H1 (cell line): ENCODE data around the gene HTR3A. TPM values are rescaled to one million over a fixed set of nuclear protein-coding genes. Genes with fewer than 3 reads are reported as not detected.

ENCODE experiments used
- CTCF ChIA-PET: fragments of 300-600 bp; sonication (Branson Sonifier 250); formaldehyde crosslinking; loops from one replicate; lab custom pipeline; 2021; ENCODE audit not compliant: partially characterized antibody; lab: Charles Lee
- POLR2A ChIA-PET: fragments of 300-600 bp; sonication (Branson Sonifier 250); formaldehyde crosslinking; loops from one replicate; lab custom pipeline; 2021; ENCODE audit warnings: inconsistent platforms; ENCODE audit not compliant: partially characterized antibody; lab: Charles Lee
- DNase-seq, 2 experiments: peaks; one replicate each; pipeline versions ENCODE4 v3.0.0 to v3.0.0-alpha.2; 2010 to 2022; ENCODE audit warnings: low spot score in 2 of 2, low read depth in 1 of 2, mixed read lengths in 1 of 2
- FAIRE-seq: peaks from 2 replicates; lab custom pipeline; 2011; peaks lifted over from hg19 to GRCh38; lab: Jason Lieb, UNC
- H2AFZ ChIP-seq: 2 replicates; pipeline ENCODE4 v1.8.1; 2012; ENCODE audit warnings: low read length, inconsistent platforms
- H2AK5ac ChIP-seq: 2 replicates; pipeline ENCODE4 v1.6.1; 2013; ENCODE audit warnings: low read depth, low read length
- H2BK120ac ChIP-seq: replicated peaks from 2 replicates; pipeline ENCODE3; 2013; ENCODE audit warnings: low read depth, low read length, inconsistent platforms
- H2BK12ac ChIP-seq: 2 replicates; pipeline ENCODE4 v1.6.1; 2013; ENCODE audit warnings: low read depth, low read length
- H2BK15ac ChIP-seq: 2 replicates; pipeline ENCODE4 v1.6.1; 2013; ENCODE audit warnings: low read length
- H2BK20ac ChIP-seq: 2 replicates; pipeline ENCODE4 v1.6.1; 2013; ENCODE audit warnings: low read length
- H2BK5ac ChIP-seq: 2 replicates; pipeline ENCODE4 v1.6.1; 2013; ENCODE audit warnings: low read depth, low read length
- H3K14ac ChIP-seq: 2 replicates; pipeline ENCODE4 v1.6.1; 2013; ENCODE audit warnings: inconsistent platforms; ENCODE audit not compliant: insufficient read length
- H3K18ac ChIP-seq: 2 replicates; pipeline ENCODE4 v1.6.1; 2013; ENCODE audit warnings: low read length; ENCODE audit errors: extremely low read depth
- H3K23ac ChIP-seq: 2 replicates; pipeline ENCODE4 v1.6.1; 2013; ENCODE audit warnings: inconsistent platforms; ENCODE audit not compliant: insufficient read length
- H3K23me2 ChIP-seq: 2 replicates; pipeline ENCODE4 v1.6.1; 2013; ENCODE audit warnings: low read depth, low read length
- H3K27ac ChIP-seq: 2 replicates; pipeline ENCODE4 v1.6.1; 2011; ENCODE audit warnings: low read depth, low read length, inconsistent platforms
- H3K27me3 ChIP-seq, 4 experiments: replicated peaks in 1 of 4; 1 replicate in 1 of 4; 2 replicates in 3 of 4; pipeline versions ENCODE4 v1.6.1 to v1.8.1; 2011 to 2013; ENCODE audit warnings: low read length in 3 of 4, mild to moderate bottlenecking in 3 of 4, inconsistent platforms in 2 of 4, mixed read lengths in 2 of 4, moderate library complexity in 1 of 4; ENCODE audit not compliant: control insufficient read depth in 3 of 4, insufficient read depth in 3 of 4; ENCODE audit errors: extremely low read depth in 1 of 4
- H3K36me3 ChIP-seq, 4 experiments: 2 replicates each; pipeline versions ENCODE4 v1.6.1 to v1.8.1; 2011 to 2013; ENCODE audit warnings: mild to moderate bottlenecking in 4 of 4, low read length in 3 of 4, moderate library complexity in 2 of 4, control low read depth in 1 of 4, inconsistent platforms in 1 of 4; ENCODE audit not compliant: insufficient read depth in 4 of 4, control insufficient read depth in 2 of 4
- H3K4ac ChIP-seq: replicated peaks from 2 replicates; pipeline ENCODE3; 2013; ENCODE audit warnings: low read length, low read depth, mixed read lengths, inconsistent platforms; ENCODE audit not compliant: insufficient read length
- H3K4me1 ChIP-seq, 4 experiments: replicated peaks in 1 of 4; 1 replicate in 1 of 4; 2 replicates in 3 of 4; pipeline versions ENCODE4 v1.6.1 to v1.8.1; 2011 to 2013; ENCODE audit warnings: low read length in 3 of 4, inconsistent platforms in 2 of 4, mixed read lengths in 1 of 4; ENCODE audit not compliant: insufficient read depth in 4 of 4, control insufficient read depth in 3 of 4
- H3K4me2 ChIP-seq, 2 experiments: 2 replicates each; pipeline versions ENCODE4 v1.6.1 to v1.8.1; 2011 to 2013; ENCODE audit warnings: low read depth in 2 of 2, low read length in 2 of 2, control low read depth in 1 of 2, inconsistent platforms in 1 of 2, mild to moderate bottlenecking in 1 of 2; ENCODE audit not compliant: insufficient read depth in 1 of 2
- H3K4me3 ChIP-seq, 4 experiments: fragments of 200-600, 300-600 bp in 1 of 4; sonication (generic), shearing (Covaris generic), sonication (Bioruptor Twin) in 1 of 4; 2 replicates each; pipeline versions ENCODE4 v1.5.1 to v1.8.1; 2011 to 2016; ENCODE audit warnings: low read length in 4 of 4, low read depth in 3 of 4, control low read depth in 2 of 4, inconsistent platforms in 2 of 4, mild to moderate bottlenecking in 2 of 4, mixed read lengths in 1 of 4, moderate library complexity in 1 of 4; ENCODE audit not compliant: insufficient read depth in 2 of 4; ENCODE audit errors: extremely low read depth in 1 of 4
- H3K56ac ChIP-seq: replicated peaks from 2 replicates; pipeline ENCODE3; 2013; ENCODE audit warnings: low read depth, mild to moderate bottlenecking, mixed read lengths, low read length, inconsistent platforms; ENCODE audit not compliant: insufficient read length
- H3K79me1 ChIP-seq: 2 replicates; pipeline ENCODE4 v1.6.1; 2013; ENCODE audit warnings: low read depth, low read length, control low read depth
- H3K79me2 ChIP-seq, 2 experiments: 2 replicates each; pipeline versions ENCODE4 v1.6.1 to v1.8.1; 2012 to 2013; ENCODE audit warnings: low read length in 2 of 2, mild to moderate bottlenecking in 2 of 2, inconsistent platforms in 1 of 2; ENCODE audit not compliant: insufficient read depth in 2 of 2, control insufficient read depth in 1 of 2
- H3K9ac ChIP-seq, 4 experiments: replicated peaks in 1 of 4; 1 replicate in 1 of 4; 2 replicates in 3 of 4; pipeline versions ENCODE4 v1.6.1 to v1.8.1; 2011 to 2013; ENCODE audit warnings: low read depth in 3 of 4, low read length in 3 of 4, control low read depth in 2 of 4, mild to moderate bottlenecking in 2 of 4, moderate library complexity in 2 of 4, inconsistent platforms in 1 of 4; ENCODE audit errors: extremely low read depth in 1 of 4
- H3K9me3 ChIP-seq, 2 experiments: 2 replicates each; pipeline versions ENCODE4 v1.6.1 to v1.8.1; 2012 to 2013; ENCODE audit warnings: mild to moderate bottlenecking in 2 of 2, moderate library complexity in 2 of 2, control low read depth in 1 of 2, inconsistent platforms in 1 of 2, low read depth in 1 of 2, low read length in 1 of 2, mixed read lengths in 1 of 2; ENCODE audit not compliant: insufficient read depth in 2 of 2
- H4K20me1 ChIP-seq, 2 experiments: replicated peaks in 1 of 2; 2 replicates each; pipeline versions ENCODE3 to v1.8.1; 2011 to 2013; ENCODE audit warnings: inconsistent platforms in 2 of 2, low read length in 2 of 2, mild to moderate bottlenecking in 1 of 2; ENCODE audit not compliant: insufficient read depth in 2 of 2, control insufficient read depth in 1 of 2
- H4K5ac ChIP-seq: 2 replicates; pipeline ENCODE4 v1.6.1; 2013; ENCODE audit warnings: low read length, low read depth, mixed read lengths, inconsistent platforms; ENCODE audit not compliant: insufficient read length
- H4K8ac ChIP-seq: 2 replicates; pipeline ENCODE4 v1.8.0; 2013; ENCODE audit warnings: mild to moderate bottlenecking, moderate library complexity, low read length, inconsistent platforms; ENCODE audit not compliant: insufficient read depth; ENCODE audit errors: extremely low read depth
- H4K91ac ChIP-seq: replicated peaks from 2 replicates; pipeline ENCODE3; 2013; ENCODE audit warnings: low read length, mixed read lengths, inconsistent platforms; ENCODE audit not compliant: insufficient read length
- CTBP2 ChIP-seq: IDR thresholded peaks from 2 replicates; pipeline ENCODE4 v1.7.0; 2011; ENCODE audit warnings: borderline replicate concordance, mild to moderate bottlenecking, moderate library complexity, mixed read lengths, low read length; ENCODE audit not compliant: insufficient read depth, insufficient read length
- KDM4A ChIP-seq: IDR thresholded peaks from one replicate; pipeline ENCODE4 v1.7.1; 2012; ENCODE audit warnings: low read depth, mild to moderate bottlenecking, moderate library complexity, low read length, inconsistent platforms; ENCODE audit not compliant: severe bottlenecking
- RBBP5 ChIP-seq: IDR thresholded peaks from 2 replicates; pipeline ENCODE4 v1.7.1; 2012; ENCODE audit warnings: low read depth, mild to moderate bottlenecking, inconsistent platforms, low read length, moderate library complexity, borderline replicate concordance
- RNF2 ChIP-seq: fragments of 200-900, 300-1000 bp; sonication (generic); IDR thresholded peaks from 2 replicates; pipeline ENCODE4 v1.7.1; 2016; ENCODE audit warnings: borderline replicate concordance, low read depth, mild to moderate bottlenecking, antibody characterized with exemption, low read length; ENCODE audit not compliant: poor library complexity, severe bottlenecking; ENCODE audit errors: missing control alignments
- SUZ12 ChIP-seq: fragments of 200-600 bp; sonication (generic); IDR thresholded peaks from 2 replicates; pipeline ENCODE4 v1.6.1; 2012; ENCODE audit warnings: mild to moderate bottlenecking, inconsistent platforms, low read length, moderate library complexity, mixed read lengths
- WGBS, 2 experiments: shearing (Covaris generic) in 1 of 2; methylation state at CpG; one replicate each; pipeline versions ENCODE4 v1.1.6 to v1.1.7; 2013 to 2015; ENCODE audit warnings: low lambda C conversion rate in 2 of 2, mixed read lengths in 2 of 2, inconsistent platforms in 1 of 2, low coverage in 1 of 2, missing lambda C conversion rate in 1 of 2; ENCODE audit not compliant: insufficient replicate concordance in 2 of 2, insufficient coverage in 1 of 2, insufficient read length in 1 of 2; ENCODE audit errors: extremely low coverage in 1 of 2, missing lambda C conversion rate in 1 of 2; 5-methylcytosine and 5-hydroxymethylcytosine counted together
- long read RNA-seq, 2 experiments: library from RNA in 1 of 2; library from capped mRNA in 1 of 2; stranded (forward); transcript quantifications; one replicate each; pipeline ENCODE4 v2.0.0, GENCODE V29; 2021; ENCODE audit warnings: inconsistent platforms in 1 of 2
- polyA minus RNA-seq, 3 experiments: library from RNA; depleted of rRNA, polyadenylated mRNA; stranded (reverse); fragments of >200 nt; gene quantifications; 1 replicate in 2 of 3; 2 replicates in 1 of 3; pipeline ENCODE4 v1.2.3, GENCODE V29; 2011
- polyA plus RNA-seq, 7 experiments: library from polyadenylated mRNA; depleted of rRNA in 3 of 7; stranded (reverse) in 5 of 7; unstranded in 2 of 7; fragments of >200 nt in 5 of 7; fragments of 200-250 nt in 2 of 7; gene quantifications; 1 replicate in 5 of 7; 2 replicates in 1 of 7; 4 replicates in 1 of 7; pipeline versions ENCODE4 v1.2.1 to v1.2.3, GENCODE V29; 2011 to 2013; ENCODE audit warnings: missing spikeins in 2 of 7, mixed read lengths in 2 of 7
- total RNA-seq: library from RNA; stranded (reverse); fragmentation: NEBNext Ultra II Directional; extraction: Animal tissue kit (Norgen Biotek cat#: 25700); gene quantifications from 2 replicates; pipeline ENCODE4 v1.2.1, GENCODE V29; 2021

HTR3A gene
- total RNA-seq (6.5 and 7.5 TPM in 2 replicates), polyA plus RNA-seq (2011; rRNA removed) (8.9 and 9.3 TPM in 2 replicates), polyA minus RNA-seq (2011; rRNA and poly(A)+ RNA removed) (9.5 and 11.4 TPM in 2 replicates)
- 8.3 TPM for polyA plus RNA-seq (2011; cell fraction: cytosol; rRNA removed)
- polyA plus RNA-seq (2011; cell fraction: nucleus; rRNA removed), result 9.4 TPM
- polyA plus RNA-seq (2012, experiment 1 of 2), result 5.6 to 8.5 TPM (median 7.1 TPM) in 4 replicates
- polyA plus RNA-seq (2012, experiment 2 of 2), result 7.9 TPM
- polyA plus RNA-seq (2013, experiment 1 of 2), result 6.6 TPM
- 7.9 TPM for polyA plus RNA-seq (2013, experiment 2 of 2)
- polyA minus RNA-seq (2011; cell fraction: cytosol; rRNA and poly(A)+ RNA removed), result 2.8 TPM
- 4.7 TPM for polyA minus RNA-seq (2011; cell fraction: nucleus; rRNA and poly(A)+ RNA removed)
- long read RNA-seq, experiment 1, transcript HTR3A-205 (9 exons, 2,432 nt), result major isoform, 6 of 15 reads
- long read RNA-seq, experiment 1, partial matches to known transcripts, result 3 of 15 reads
- long read RNA-seq, experiment 1, other reads (novel, unspliced or antisense), result 5 of 15 reads
- long read RNA-seq, experiment 2, partial matches to known transcripts, result 1 of 6 reads
- long read RNA-seq, experiment 2, other reads (novel, unspliced or antisense), result 1 of 6 reads

GRCh38 chr11:113974741-113975470 lies at the start of gene HTR3A:
TSS of gene HTR3A (plus strand) at chr11:113975108. CDS start at chr11:113975326, 218 bp downstream.
- Histone ChIP-seq H3K79me2 (no peaks in the 10 kb centered on the region), H2BK120ac (no peak within 1 kb of the TSS), H2BK5ac (peak within 1 kb of the TSS; percentile 79; the same call in 1 of the 2 replicates), H3K14ac (no peak within 1 kb of the TSS), H2BK20ac (peak within 1 kb of the TSS; percentile 56; the same call in 1 of the 2 replicates), H4K5ac (no peak within 1 kb of the TSS), H3K9ac (no peak within 1 kb of the TSS; a peak in 1 of 7 replicates), H2AFZ (peak within 1 kb of the TSS; percentile 94), H4K91ac (peak within 1 kb of the TSS; percentile 38), H3K4me2 (peak within 1 kb of the TSS; percentile 58 to 65), H3K36me3 (no peaks in the 10 kb centered on the region), H3K23me2 (peaks cover 6% of the 10 kb centered on the region), H3K18ac (peak within 1 kb of the TSS; percentile 95), H3K79me1 (no peaks in the 10 kb centered on the region), H3K4me3 (peak within 1 kb of the TSS in 1 of 4 experiments; percentile 26; a peak in 3 of 8 replicates), H3K27ac (no peak within 1 kb of the TSS), H4K8ac (peak within 1 kb of the TSS; percentile 47), H4K20me1 (no peaks in the 10 kb centered on the region), H2AK5ac (no peak within 1 kb of the TSS), H2BK12ac (peak within 1 kb of the TSS; percentile 81; the same call in 1 of the 2 replicates), H3K27me3 (peaks cover 0 to 3% (median 0%) of the 10 kb centered on the region in 4 experiments; a peak in 1 of 7 replicates), H3K9me3 (no peaks in the 10 kb centered on the region), H3K23ac (no peak within 1 kb of the TSS), H3K56ac (no peak within 1 kb of the TSS), H3K4ac (peak within 1 kb of the TSS; percentile 22), H2BK15ac (peak within 1 kb of the TSS; percentile 50; the same call in 1 of the 2 replicates), H3K4me1 (peaks cover 0 to 14% (median 13%) of the 10 kb centered on the region in 4 experiments; a peak in 6 of 7 replicates)
- no peak for FAIRE-seq
- ChIA-PET POLR2A (no interaction called here), CTCF (interaction anchor here (1.0 to 3.6 kb wide), 17 partner anchors 9 to 287 kb away, joined by 3 to 30 read pairs (median 4); partner anchors contain the start of gene HTR3B)
- peak; percentile 43 to 76 for DNase-seq
- WGBS, 2 experiments, result 22% methylated on average over 12 of the region's 12 CpGs; no CpG with 5 or more reads in 1 of the 2 experiments
- TF ChIP-seq RNF2, result no peak
- TF ChIP-seq RBBP5, result peak; percentile 76; the same call in 1 of the 2 replicates
- TF ChIP-seq CTBP2, result peak; percentile 62
- TF ChIP-seq KDM4A, result peak; percentile 33
- TF ChIP-seq SUZ12, result no peak
